GM19438 (cell line): ENCODE data around the gene ARL8B.
"Not testable (repeated sequence)": the region's sequence is repeated elsewhere in the genome, so short reads cannot be mapped to it uniquely, and the experiment has no call there.

Source experiments
- ATAC-seq: cut with Tn5 transposase; IDR thresholded peaks from one replicate; pipeline ENCODE4 v1.9.1; 2021; ENCODE audit warnings: low read depth; ENCODE audit not compliant: unreplicated experiment

ARL8B gene

GRCh38 chr3:5122030-5122740 lies at the start of gene ARL8B:
Gene ARL8B (plus strand): TSS chr3:5122292. CDS start chr3:5122466, 174 bp downstream.
- peak; percentile 90 for ATAC-seq

- no peak for ATAC-seq
Observed at GRCh38 chr3:5073374-5074085, 48.6 kb upstream of the ARL8B start.

- ATAC-seq = no peak
Observed at GRCh38 chr3:5078151-5078550, 43.9 kb upstream of the ARL8B start.

- no peak for ATAC-seq
Observed at GRCh38 chr3:5079761-5080160, 42.3 kb upstream of the ARL8B start.

GRCh38 chr3:5080779-5081550 lies 41.1 kb upstream of the ARL8B start:
- ATAC-seq = no peak

GRCh38 chr3:5081973-5082788 lies 39.9 kb upstream of the ARL8B start:
- ATAC-seq = not testable (repeated sequence)

- no peak for ATAC-seq
Observed at GRCh38 chr3:5082789-5083115, 39.3 kb upstream of the ARL8B start.

- no peak for ATAC-seq
Observed at GRCh38 chr3:5084224-5084623, 37.9 kb upstream of the ARL8B start.

- no peak for ATAC-seq
Observed at GRCh38 chr3:5086708-5087107, 35.4 kb upstream of the ARL8B start.

- ATAC-seq = no peak
Observed at GRCh38 chr3:5087209-5087608, 34.9 kb upstream of the ARL8B start.

- no peak for ATAC-seq
Observed at GRCh38 chr3:5090197-5090596, 31.9 kb upstream of the ARL8B start.

- ATAC-seq = no peak
Observed at GRCh38 chr3:5092018-5092417, 30.1 kb upstream of the ARL8B start.

GRCh38 chr3:5093731-5094130 lies 28.4 kb upstream of the ARL8B start:
- ATAC-seq = no peak

- no peak for ATAC-seq
Observed at GRCh38 chr3:5095886-5096285, 26.2 kb upstream of the ARL8B start.

- no peak for ATAC-seq
Observed at GRCh38 chr3:5096336-5097008, 25.6 kb upstream of the ARL8B start.

- no peak for ATAC-seq
Observed at GRCh38 chr3:5098346-5098745, 23.7 kb upstream of the ARL8B start.

- no peak for ATAC-seq
Observed at GRCh38 chr3:5102532-5102931, 19.6 kb upstream of the ARL8B start.

- no peak for ATAC-seq
Observed at GRCh38 chr3:5103743-5104142, 18.3 kb upstream of the ARL8B start.

- no peak for ATAC-seq
Observed at GRCh38 chr3:5105050-5105449, 17.0 kb upstream of the ARL8B start.

GRCh38 chr3:5106371-5106770 lies 15.7 kb upstream of the ARL8B start:
- not testable (repeated sequence) for ATAC-seq
